COR-L47 (cell line): ENCODE results near the gene TBR1.

Experiments used
- DNase-seq: peaks from one replicate; lab custom pipeline; 2025; lab: John Stamatoyannopoulos, UW

Gene TBR1

DNA sequence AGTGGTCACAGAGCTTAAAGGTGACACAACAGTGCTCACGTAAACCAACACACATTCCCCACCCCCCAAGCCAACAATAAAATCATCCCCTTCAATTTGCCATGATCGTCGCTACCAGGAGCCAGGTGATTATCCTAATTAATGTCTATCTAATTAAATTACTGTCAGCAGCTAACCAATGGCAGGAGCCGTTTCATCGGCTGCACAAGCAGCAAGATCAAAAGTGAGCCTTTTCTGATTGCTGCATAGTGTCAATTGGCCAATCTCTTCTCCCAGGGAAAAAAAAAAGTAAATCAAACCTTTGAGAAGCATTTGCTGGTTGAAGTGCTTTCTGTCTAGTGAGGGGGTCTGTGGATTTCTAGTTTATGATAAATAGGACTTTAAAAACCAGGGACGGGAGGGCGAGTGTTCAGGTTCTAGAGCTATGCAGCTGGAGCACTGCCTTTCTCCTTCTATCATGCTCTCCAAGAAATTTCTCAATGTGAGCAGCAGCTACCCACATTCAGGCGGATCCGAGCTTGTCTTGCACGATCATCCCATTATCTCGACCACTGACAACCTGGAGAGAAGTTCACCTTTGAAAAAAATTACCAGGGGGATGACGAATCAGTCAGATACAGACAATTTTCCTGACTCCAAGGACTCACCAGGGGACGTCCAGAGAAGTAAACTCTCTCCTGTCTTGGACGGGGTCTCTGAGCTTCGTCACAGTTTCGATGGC, at the start of gene TBR1:
Gene TBR1, plus strand, starts transcription at position 311 of the 721 bp plus-strand sequence. Its CDS starts 114 bp downstream, at position 425.
- peak; percentile 56 for DNase-seq

DNA sequence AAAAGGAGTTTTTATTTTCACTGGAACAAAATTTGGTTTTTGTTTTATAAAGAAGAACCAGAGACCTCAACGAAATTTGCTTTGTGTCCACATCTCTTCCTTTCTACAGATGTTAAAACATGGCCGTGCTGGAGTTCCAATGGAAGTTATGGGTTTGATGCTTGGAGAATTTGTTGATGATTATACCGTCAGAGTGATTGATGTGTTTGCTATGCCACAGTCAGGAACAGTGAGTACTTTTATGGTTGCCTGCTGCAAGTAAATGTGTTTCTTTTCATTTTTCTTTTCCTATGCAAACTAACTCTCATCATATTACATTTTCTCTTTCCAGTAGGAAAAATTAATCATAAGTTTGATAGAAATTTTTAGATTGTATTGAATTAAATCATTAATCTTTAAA, 48.4 kb upstream of the TBR1 start:
- DNase-seq = no peak

DNA sequence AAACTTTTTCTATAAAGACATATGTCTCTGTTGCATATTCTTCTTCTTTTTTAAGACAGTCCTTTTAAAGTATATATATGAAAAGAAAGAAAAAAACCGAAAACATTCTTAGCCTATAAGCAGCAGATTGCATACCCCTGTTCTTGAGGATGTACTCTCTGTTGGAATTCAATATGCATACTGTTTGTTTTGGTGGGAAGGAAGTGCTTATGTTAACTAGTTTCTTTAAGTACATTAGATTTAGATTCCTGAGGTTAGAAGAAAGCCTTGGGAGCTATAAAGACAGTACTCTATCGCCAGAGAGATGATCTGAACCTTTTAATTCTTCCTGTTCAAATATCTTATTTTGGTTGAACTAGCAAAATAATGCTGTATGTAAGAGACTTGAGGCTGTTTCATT, 46.8 kb upstream of the TBR1 start:
- no peak for DNase-seq

DNA sequence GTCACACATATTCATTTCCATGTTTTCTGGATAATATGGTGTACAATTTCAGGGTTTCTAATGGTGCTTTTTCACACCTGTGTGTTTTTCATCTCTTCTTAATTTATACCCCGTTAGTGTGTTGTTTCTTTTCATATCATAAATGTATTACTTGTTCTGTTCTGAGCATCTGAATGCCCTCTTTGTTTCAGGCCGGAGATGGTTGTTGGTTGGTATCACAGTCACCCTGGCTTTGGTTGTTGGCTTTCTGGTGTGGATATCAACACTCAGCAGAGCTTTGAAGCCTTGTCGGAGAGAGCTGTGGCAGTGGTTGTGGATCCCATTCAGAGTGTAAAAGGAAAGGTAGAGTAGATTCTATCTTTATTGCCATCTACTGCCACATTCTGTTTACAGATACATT, 45.1 kb upstream of the TBR1 start:
- DNase-seq = peak; percentile 8

DNA sequence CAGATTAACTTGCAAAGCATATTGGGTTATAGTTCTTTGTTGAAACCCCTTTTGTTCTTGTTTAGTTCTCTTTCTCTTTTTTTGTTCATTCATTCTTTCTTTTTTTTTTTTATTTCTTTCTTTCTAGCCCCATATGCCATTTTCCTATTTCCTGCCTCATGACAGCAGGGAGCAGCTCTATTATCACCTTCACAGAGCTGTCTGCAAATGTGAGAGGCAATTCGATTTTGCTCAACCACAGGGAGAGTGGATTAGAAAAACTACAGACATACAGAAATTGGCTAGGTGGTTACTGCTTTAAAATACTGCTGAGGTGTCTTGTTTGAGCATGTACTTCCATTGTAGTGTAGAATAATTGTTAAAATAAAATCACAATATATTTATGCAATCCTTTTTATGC, 44.2 kb upstream of the TBR1 start:
- no peak for DNase-seq

DNA sequence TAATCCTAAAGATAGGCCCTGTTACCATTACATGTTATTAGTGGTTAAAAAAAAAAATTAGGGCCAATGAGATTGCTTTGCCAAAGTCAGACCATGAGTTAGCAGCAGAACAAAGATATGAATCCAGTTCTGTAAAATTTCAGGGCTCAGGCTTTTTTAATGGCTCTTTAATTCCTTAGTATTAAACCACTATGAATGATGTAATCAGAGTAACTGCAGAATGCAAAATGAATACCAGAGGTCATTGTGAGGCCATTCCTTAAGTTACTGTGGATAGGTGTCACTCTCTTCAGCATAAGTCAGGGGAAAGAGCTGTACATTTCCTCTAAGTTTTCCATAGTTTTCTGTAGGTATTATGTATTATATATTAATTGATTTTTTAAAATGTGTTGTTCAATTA, 42.2 kb upstream of the TBR1 start:
- DNase-seq = no peak

DNA sequence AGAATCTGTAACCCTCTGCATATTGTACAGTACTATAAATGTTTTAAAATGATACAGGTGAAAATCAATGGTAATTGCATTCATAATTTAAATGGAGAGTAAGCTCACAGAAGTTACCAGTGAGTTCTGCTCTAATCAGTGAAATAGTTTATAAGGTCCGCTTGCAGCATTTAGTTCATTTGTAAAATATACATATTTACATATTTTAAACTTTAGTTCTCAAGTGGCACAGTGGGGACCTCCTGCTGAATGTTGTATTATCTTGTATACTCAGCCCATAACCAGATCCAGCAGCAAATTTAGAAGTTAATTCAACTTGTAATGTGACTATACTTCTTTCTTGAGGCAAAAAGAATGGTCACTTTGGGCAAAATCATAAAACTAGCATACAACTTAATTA, 41.7 kb upstream of the TBR1 start:
- DNase-seq = no peak

DNA sequence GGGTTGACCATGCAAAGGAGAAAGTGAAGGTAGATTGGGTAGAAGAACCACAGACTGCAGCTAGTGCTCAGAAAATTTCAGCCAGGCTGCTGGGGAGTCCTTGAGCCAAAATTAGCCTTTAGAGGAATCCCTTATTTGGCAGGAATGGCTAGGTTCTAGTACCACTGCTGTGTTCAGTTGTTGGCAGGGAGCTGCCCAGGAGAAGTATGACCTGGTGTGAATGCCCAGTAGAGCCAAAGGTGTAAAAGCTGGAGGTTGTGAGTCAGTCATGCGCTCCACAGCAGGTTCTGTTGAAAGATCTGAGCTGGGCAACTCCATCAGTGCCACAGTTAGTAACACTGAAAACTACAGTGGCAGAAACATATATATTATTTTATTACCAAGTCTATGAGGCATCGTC, 36.4 kb upstream of the TBR1 start:
- DNase-seq = no peak

DNA sequence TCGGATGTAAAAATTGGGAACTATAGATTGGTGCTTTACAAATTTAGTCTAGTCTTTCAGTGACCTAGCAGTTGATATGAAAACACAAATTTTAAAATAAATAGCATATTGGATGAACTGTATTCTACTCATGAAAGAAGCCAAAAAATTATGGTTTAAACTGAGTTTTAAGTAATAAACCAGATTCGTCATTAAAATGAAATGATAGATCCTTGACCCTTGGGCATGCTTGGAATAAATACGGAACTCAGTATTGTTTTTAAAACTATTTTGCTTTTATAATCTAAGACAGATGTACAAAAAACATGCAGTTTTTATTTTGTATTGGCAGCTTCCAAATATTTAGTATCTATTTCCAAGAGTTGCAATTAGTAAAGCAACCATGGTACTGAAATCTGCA, 34.6 kb upstream of the TBR1 start:
- no peak for DNase-seq

DNA sequence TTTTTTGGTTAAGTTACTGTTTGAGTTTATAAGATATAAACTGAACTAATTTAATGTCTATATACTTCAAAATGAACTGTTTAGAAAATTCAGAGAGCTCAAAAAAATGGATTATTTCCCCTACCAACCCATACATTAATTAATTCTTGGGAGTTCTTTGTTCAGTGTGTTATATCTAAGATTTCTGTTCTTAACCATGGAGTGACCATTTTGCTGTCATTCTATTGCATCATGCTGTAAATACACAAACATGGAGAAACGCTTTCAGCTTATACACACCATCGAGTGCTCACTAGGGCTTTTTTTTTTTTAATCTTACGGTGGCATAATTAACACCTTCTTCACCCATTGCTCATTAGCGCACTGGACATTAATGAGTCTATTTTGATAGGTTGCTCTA, 33.4 kb upstream of the TBR1 start:
- DNase-seq = no peak

DNA sequence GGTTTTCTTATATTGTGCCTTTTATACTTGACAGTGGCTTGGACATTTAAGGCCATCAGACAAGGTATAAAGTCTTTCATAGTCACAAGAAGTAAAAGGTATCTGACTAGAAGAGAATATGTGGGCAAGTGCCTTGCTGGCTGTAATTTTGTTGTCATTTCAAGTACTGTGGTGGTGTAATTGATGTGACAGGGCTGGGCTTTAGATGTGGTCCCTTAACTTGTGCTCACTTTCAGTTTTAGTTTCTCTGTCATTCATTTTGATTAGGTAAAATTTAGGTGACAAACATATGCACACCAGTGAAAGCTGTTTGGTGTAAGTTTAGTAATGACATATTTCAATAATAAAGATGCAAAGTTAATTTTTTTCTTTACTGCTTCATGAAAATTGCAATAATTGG, 31.2 kb upstream of the TBR1 start:
- DNase-seq = no peak

DNA sequence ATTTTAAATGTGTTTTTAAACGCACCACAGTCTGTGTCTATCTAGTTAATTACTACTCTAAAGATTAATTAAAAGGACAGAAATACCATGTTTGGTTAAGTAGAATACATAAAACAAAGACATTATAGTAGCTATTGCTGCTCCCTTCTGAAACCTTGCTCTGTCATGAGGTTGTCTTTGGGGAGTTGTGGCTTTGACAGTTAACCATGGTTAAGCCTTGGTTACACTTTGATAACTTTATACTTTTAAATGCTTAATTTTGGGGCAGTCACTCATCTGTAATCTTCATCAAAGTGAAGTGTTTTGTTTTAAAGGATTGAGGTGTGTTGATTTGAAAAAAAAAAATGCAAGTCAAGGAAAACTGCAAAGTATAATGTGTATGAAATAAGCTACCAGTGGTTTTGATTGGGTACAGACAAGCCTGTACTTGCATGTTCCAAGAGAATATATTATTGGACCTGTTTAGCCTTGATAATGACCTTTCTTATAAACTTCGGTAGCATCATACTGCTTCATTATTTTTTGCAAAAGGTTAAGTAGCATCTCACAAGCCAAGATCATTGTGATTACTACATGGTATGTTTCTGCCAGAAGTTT, 29.8 kb upstream of the TBR1 start:
- DNase-seq = no peak

DNA sequence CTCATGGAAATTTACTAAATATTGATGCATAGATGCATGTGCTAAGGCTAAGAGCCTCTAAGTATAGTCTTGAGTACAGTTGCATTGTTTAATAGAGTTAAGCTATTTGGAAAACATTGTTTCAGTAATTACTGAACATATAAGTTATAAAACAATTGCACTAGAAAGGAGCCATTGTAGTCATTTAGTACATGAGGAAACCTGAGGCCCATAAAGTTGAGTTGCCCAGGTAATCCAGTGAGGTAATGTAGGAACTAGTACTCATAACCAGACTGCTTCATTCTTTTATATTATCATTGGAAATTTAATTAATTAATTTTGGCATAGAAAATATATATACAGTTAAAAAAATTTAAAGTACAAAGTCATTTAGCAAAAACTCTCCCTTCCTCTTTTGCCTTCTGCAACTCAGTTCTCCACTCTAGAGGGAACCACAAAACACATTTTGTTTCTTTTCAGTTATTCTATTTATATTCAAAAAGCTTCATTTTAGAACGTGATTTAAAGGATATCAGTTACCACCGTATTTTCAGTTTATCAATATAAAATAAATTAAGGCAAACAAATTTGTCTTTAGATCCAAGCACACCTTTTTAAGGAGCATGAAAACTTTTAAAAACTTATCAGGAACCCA, 27.8 kb upstream of the TBR1 start:
- no peak for DNase-seq

DNA sequence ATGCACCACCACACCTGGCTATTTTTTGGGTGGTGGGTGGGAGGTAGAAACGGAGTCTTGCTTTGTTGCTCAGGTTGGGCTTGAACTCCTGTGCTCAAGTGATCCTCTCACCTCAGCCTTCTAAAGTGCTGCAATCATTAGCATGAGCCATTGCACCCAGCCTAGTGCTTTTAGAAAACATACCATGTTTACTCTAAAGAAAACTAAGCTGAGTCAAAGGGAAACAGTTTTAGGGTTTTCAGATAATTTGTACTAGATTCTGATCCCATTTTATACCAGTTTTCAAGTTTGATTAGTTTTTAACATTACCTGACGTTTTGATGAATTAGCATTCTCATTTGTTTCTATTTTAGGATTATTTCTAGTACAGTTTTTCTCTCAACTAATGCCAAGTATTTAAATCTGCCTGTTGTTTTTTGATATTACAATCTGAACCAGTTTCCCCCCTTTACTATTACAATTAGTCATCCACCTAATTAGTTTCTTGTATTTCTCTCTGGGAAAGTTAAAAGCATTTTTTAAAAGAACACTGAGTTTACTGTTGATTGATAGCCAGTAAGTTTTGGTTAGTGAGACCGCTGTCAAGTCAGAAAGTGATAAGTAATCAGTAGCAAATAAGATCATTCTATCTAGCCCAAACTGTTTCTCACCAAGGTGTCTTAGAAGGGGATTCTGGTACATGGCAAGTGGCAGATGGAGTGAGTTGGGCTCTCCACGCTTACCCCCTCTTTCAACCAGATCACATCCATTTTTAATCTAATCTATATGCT, 24.2 kb upstream of the TBR1 start:
- no peak for DNase-seq

DNA sequence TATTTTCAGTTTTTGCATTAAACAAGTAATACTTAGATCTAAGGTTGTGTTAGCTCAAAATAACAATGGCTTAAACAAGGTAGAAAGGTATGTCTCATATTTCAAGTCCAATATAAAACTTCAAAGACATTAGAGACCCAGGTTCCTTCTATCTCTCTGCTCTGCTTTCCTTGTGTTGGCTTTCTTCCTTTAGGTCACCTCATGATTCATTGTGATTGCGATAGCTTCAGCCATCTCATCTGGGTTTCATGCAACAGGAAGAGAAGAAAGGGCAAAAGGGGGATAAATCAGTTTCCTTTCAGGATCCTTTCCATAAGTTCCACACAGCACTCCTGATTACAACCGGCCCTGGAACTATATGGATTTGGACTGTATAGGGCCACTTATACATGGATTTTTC, 16.0 kb upstream of the TBR1 start:
- DNase-seq = no peak

DNA sequence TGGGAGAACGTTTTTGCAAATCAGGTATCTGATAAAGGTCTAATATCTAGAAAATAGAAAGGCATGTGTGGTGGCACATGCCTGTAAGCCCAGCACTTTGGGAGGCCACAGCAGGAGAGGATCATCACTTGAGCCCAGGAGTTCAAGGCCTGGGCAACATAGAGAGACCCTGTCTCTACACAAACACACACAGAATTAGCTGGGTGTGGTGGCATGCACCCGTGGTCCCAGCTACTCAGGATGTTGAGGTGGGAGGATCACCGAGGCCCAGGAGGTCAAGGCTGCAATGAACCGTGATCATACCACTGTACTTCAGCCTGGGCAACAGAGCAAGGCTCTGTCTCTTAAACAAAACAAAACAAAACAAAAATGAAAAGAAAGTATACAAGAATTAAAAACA, 13.8 kb upstream of the TBR1 start:
- no peak for DNase-seq

DNA sequence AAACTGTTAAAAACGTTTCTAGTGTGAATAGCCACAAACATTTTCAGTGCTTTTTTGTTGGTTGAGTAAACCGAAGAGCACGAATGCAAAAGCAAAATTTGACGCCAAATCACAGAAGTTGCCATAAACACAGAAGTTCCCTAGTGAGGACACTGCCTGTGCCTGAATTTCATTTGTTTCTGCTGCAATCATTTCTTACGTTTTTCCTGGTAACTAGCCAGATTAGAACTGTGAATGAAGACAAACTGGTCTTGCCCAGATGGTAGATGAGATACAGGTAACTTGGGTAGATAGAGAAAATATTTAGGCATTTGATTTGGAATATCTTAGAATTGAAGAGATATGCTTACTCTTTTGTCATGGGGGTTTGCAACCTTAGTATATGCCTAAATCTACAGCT, 9.8 kb upstream of the TBR1 start:
- no peak for DNase-seq

DNA sequence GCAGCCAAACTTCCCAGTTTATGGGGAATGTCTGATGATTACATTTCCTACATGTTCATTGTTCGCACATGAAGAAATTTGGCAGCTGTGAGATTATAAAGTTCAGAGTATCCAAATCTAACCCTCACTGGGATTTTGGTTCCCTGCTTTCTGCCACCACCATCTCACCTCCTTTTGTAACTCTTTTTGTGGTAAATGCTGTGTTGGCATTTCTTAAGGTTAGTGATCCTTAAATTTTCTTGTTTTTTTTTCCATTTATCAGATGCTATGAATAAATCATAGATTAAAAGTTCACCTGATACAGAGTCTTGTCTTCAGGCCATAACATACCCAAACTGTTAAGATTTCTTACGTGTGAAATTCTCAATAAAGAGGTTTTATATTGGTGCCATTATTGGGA, 8.5 kb upstream of the TBR1 start:
- DNase-seq = no peak

DNA sequence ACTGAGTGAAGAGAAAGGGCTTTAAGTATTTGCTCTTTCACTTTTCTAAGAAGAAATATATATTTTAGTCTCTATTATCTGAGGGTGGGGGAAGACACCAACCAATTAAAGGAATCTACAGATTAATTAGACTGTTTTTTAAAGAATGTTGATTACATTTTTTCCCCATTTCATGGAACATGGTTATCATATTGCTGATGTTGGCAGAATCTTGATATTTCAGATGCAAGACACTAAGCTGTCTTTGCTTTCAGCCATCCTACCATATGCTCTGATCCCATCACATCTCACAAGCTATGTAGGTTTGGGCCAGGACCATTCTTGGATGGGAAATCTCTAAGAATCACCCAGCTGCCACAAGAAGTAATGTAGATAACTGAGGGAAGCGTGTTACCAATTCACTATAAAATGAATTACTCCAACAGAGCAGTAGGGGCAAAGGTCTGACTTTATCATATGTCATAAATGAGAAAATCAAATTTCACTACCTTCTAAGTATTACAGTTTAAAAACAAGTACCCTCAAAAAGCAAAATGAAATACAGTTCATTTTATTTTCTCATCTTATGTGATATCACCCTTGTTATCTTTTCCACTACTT, 6.7 kb upstream of the TBR1 start:
- no peak for DNase-seq

DNA sequence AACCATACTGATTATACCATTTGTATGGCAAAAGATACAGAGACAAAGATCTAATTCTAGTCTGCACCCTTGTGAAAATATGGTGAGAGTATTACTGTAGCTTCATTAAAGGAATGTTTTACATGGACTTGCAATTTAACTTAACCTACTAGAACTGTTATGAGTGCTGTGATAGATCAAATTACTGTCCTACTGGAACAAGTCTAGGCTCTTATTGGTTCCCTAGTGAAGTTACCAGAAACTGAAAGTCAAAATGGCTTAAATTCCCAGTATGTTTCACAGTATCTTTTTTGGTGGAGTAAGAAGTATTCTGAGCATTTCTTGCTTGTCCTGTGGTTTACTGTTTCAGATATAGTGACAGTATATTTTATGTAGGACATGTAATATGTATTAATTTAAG, 3.8 kb upstream of the TBR1 start:
- no peak for DNase-seq

DNA sequence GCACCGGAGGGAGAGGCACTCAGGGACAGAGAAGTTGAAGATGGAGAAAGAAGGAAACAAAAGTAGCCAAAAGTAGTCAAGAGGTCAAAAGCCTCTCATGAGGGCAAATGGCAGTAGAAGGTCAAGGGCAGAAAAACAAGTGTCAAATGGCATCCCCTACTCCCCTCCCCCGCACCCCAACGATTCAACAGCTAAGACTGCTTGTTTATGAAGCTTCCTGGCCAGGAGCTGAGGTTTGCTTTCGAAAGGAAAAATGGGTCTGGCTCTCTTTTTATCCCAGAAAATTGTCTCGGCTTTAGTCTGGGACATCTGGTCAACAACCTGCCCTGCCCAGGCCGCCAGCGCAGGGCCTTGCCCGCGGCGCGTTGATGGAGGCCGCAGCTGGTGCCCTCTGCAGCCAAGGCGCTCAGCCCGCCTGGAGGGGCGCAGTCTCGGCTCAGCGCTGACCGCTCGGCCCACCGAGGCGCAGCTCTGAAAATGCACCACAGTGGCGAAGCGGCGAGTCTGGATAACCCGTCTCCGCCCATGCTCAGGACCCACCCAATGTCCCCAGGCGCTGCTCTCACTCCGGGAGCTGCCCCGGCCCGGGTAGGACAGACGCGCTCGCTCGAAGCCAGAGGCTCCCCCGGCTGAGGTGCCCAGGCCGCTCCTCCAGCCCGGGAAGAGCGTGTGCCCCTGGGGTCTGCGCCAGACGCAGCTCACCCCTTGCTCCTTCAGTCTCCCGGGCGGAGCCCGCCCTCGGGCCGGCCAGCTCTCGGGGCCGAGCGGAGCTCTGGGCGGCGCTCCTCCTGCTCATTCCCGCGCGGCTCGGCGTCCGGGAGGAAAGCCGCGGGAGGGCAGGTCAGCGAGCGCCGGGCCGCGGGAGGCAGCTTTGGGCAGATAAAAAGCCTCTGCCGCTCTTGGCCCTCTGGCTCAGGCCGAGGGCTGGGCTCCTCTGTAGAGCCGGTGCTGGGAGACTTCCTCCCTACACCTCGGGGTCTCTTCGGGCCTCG, 1.8 kb upstream of the TBR1 start:
- DNase-seq = no peak
